GF-D8 (cell line): ENCODE data around the gene GK2.

ENCODE experiments used
- DNase-seq: peaks from one replicate; lab custom pipeline; 2025; lab: John Stamatoyannopoulos, UW

GK2 gene

GRCh38 chr4:79385641-79386040 lies 22.4 kb downstream of the GK2 start:
- no peak for DNase-seq

GRCh38 chr4:79381161-79381560 lies 26.9 kb downstream of the GK2 start:
- no peak for DNase-seq

GRCh38 chr4:79370026-79370425 lies 38.0 kb downstream of the GK2 start:
- no peak for DNase-seq

- DNase-seq = no peak
Measured at GRCh38 chr4:79367096-79367495, 40.9 kb downstream of the GK2 start.

GRCh38 chr4:79366422-79366821 lies 41.6 kb downstream of the GK2 start:
- no peak for DNase-seq

GRCh38 chr4:79364061-79364460 lies 44.0 kb downstream of the GK2 start:
- no peak for DNase-seq

- DNase-seq = no peak
Measured at GRCh38 chr4:79362626-79363025, 45.4 kb downstream of the GK2 start.

- no peak for DNase-seq
Measured at GRCh38 chr4:79360006-79360405, 48.0 kb downstream of the GK2 start.

GRCh38 chr4:79358438-79358837 lies 49.6 kb downstream of the GK2 start:
- DNase-seq = no peak

- DNase-seq = no peak
Measured at GRCh38 chr4:79357365-79357764, 50.7 kb downstream of the GK2 start.
